ENCODE measurements around the gene PKNOX2. TPM values are rescaled to one million over a fixed set of nuclear protein-coding genes. Genes with fewer than 3 reads are reported as not detected.

Gene PKNOX2
- total RNA-seq, 2 donors from 2014 or later: 0.08 TPM; not detected in 1

DNA sequence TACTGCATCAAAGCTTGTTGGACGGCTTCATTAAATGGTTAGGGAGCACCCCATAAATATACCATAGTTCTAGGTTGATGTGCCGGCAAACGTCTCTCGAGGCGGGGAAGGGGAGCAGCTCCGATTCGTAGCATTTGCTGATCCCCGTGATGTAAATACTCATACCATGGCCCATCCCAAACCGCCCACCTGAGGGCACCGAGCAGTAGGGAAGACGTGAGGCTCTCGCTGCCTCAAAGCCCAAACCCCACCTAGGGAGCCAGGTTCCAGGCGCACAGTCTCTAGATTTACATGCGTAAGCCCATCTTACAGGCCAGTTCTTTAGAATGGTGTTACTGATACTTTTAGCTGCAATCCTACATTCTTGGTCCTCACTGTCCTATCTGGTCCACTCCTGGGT lies 207.5 kb downstream of the PKNOX2 start:
- ATAC-seq: no peak
- H3K36me3 Mint-ChIP-seq: no peaks in the 10 kb centered on the region
- H3K27ac Mint-ChIP-seq: no peak overlapping the region
- no peaks in the 10 kb centered on the region for H3K9me3 Mint-ChIP-seq
- no peak for DNase-seq (ENCODE audit: low spot score in 2 of 2)

DNA sequence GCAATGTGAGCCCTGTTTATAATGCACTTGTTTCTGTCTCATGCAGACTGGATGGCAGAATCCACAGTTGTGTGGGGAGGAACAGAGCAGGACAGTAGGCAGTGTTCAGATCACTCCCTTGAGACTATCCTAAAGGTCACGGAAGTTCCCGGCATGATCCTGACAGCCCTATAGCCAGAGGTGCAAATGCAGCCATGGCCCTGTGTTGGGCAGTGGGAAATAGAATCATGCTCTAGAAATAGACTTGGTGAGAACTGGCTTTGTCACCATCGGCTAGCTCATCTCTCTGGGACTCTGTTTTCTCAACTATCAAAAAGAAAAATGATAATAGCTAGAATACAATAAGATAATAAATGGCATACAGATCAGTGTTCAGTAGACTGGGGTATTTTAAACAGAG lies 208.4 kb downstream of the PKNOX2 start:
- H3K9me3 Mint-ChIP-seq: no peaks in the 10 kb centered on the region
- H3K36me3 Mint-ChIP-seq: no peaks in the 10 kb centered on the region
- ATAC-seq: no peak
- DNase-seq (ENCODE audit: low spot score in 2 of 2): no peak
- H3K27ac Mint-ChIP-seq: no peak overlapping the region

DNA sequence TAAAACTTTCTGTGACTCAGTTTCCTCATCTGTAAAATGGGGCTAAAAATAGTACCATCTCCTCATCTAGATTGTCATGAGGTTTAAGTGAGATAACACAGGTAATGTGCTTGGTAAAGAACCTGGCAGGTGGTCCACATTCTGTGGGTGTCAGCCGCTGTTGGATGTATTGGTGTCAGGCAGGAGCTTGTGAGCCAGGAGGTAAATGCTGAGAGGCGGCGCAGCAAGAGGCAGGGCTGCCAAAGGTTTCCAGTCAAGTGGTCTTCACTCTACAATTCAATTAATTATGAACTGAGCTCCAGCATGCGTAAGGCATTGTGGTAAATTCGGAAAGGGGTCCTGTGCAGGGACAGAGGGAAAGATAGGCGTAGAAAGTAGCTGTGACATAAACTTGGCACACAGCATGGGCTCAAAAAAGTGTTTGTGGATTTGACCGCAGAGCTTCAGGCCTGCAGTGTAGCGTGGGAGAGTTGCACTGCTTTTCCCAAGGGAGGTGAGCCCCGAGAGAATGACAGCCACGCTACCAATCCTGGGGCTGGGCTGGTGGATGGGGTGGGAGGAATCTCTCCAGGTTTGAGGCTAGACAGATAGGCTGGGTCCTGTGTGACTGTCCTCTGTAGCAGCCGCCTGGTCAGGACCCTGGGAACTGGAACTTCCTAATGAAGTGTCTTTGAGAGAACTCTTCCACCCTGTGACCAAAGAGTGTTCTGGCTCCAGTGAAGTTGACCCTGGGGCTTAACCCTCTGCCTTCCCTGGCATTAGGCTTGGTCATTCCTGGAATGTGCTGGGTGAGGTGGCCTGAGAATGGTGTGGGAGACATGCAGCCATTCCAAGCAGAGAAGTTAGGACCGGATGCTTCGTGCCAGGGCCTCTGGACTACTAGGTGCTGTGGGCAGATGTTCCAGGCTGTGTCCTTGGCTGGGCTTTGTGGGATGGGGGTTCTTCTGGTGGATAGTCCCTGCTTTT lies 209.2 kb downstream of the PKNOX2 start:
- Mint-ChIP-seq H3K27ac (no peak overlapping the region), H3K36me3 (no peaks in the 10 kb centered on the region), H3K9me3 (no peaks in the 10 kb centered on the region)
- ATAC-seq (no peak), DNase-seq (ENCODE audit: low spot score in 2 of 2) (no peak)

DNA sequence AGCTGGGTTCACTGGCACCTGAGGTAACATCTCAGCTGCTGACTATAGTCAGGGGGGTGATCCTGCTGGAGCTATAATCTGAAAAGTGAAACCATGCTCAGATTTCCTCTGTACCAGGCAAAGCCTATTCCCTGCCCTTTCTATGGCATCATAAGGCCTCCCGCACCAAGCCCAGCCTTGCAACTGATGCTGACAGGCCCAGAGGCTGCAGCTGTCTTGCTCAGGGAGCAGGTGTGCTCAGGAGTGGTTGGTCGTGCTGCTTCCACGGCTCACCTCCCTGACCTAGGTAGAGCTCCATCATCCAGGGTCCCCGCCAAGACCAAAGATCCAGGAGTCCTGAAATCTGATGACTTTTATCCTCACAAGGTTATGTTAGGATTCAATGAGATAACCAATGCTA lies 209.8 kb downstream of the PKNOX2 start:
- no peaks in the 10 kb centered on the region for H3K9me3 Mint-ChIP-seq
- no peak for DNase-seq (ENCODE audit: low spot score in 2 of 2)
- ATAC-seq: no peak
- no peaks in the 10 kb centered on the region for H3K36me3 Mint-ChIP-seq
- H3K27ac Mint-ChIP-seq: no peak overlapping the region

DNA sequence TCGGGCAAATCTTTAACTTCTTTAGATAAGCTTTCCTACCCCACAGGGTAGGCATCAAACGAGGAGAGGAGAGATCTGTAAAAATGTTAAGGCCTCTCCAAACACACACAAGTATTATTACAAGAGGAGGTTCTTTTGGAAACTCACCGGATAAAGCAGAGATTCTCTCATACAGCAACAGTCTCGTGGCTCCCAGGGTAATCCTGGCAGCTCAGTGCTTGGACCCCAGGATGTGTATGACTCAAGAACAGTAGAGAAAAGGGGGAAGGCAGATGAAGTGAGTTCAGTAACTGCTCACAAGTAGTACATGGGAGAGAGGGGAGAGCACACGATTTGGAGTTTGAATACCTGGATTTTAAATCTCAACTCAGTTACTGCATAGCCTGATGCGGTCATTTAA lies 210.6 kb downstream of the PKNOX2 start:
- H3K27ac Mint-ChIP-seq: no peak overlapping the region
- H3K36me3 Mint-ChIP-seq: no peaks in the 10 kb centered on the region
- no peak for DNase-seq (ENCODE audit: low spot score in 2 of 2)
- no peaks in the 10 kb centered on the region for H3K9me3 Mint-ChIP-seq
- no peak for ATAC-seq

DNA sequence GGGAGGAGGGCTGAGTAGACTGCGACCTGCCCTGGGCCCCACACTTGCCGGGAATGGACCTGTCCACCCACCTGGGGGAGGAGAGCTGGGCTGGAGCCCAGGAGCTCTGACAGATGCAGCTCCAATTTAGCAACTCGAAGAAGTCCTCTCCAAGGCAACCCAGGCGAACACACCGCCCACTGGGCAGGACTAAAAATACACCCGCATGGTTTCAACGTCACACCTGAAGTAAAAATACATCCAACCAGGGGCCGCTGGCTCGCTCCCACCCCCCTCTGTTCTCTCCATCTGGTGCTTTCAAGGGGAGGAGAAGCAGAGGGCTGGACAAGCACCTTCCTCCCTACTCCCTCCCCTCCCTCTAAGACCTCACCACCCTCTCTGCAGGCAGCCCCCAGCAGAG lies 211.6 kb downstream of the PKNOX2 start:
- H3K9me3 Mint-ChIP-seq: no peaks in the 10 kb centered on the region
- ATAC-seq (no peak), DNase-seq (ENCODE audit: low spot score in 2 of 2) (no peak)
- H3K36me3 Mint-ChIP-seq: no peaks in the 10 kb centered on the region
- H3K27ac Mint-ChIP-seq: peak overlapping the region in 1 of 2 donors; percentile 15

DNA sequence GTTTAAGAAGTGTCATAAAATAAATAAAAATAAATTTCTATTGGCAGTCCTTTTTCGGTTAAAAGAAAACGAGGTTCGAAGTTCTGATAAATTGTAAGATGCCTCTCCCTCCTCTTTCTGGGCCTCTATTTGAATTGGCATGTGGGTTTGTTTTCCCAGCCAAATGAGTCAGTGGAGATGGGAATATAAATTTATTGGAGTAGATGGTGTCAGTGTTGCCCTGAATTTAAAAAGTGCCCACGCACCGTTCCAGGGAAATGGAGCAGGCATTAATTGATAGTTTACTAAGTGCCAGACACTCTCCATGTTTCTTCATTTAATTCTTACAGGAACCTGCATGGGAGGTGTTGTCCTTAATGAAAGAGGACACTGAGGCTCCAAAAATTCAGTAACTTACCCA lies 212.3 kb downstream of the PKNOX2 start:
- no peak for DNase-seq (ENCODE audit: low spot score in 2 of 2)
- no peaks in the 10 kb centered on the region for H3K36me3 Mint-ChIP-seq
- H3K27ac Mint-ChIP-seq: peak overlapping the region in 1 of 2 donors; percentile 24
- no peak for ATAC-seq
- no peaks in the 10 kb centered on the region for H3K9me3 Mint-ChIP-seq

DNA sequence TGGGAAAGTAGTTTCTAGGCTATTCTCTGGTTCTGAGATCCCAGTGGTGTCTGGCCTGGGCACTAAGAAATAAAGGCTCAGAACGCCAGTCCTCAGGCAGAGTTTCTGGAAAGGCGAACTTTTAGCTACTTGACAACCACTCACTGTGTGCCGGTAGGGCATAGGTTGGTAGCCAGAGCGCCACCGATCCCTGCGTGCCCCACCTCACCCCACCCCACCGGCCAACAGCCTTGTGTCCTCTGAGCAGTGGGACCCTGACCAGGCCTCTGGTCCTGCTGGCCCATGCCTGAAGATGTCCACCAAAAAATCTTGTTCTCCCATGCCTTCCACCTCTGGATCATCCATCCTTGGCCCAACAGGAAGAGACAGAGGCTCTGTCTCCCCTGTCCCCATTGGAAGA lies 213.5 kb downstream of the PKNOX2 start:
- Mint-ChIP-seq H3K27ac (no peak overlapping the region), H3K36me3 (no peaks in the 10 kb centered on the region), H3K9me3 (no peaks in the 10 kb centered on the region)
- ATAC-seq (no peak), DNase-seq (ENCODE audit: low spot score in 2 of 2) (no peak)

DNA sequence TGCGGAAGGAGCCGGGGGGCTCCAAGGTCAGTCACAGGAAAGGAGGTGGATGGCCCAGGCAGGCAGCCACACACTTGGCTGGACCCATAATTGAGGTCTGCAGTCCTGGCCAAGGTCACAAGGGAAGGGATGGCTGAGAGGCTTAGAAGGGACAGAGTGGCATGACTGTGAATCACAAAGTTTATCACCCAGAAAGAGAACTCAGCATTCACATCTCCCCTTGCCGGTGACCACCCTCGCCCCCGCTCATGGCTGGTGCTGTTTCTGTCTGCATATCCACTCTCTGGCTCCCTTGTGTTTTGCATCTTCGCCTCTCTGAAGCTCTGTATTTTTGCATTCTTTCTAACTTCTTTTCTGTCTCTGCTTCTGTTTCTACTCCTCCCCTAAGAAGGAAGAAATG lies 214.0 kb downstream of the PKNOX2 start:
- no peak overlapping the region for H3K27ac Mint-ChIP-seq
- ATAC-seq (no peak), DNase-seq (ENCODE audit: low spot score in 2 of 2) (no peak)
- no peaks in the 10 kb centered on the region for H3K9me3 Mint-ChIP-seq
- H3K36me3 Mint-ChIP-seq: no peaks in the 10 kb centered on the region

DNA sequence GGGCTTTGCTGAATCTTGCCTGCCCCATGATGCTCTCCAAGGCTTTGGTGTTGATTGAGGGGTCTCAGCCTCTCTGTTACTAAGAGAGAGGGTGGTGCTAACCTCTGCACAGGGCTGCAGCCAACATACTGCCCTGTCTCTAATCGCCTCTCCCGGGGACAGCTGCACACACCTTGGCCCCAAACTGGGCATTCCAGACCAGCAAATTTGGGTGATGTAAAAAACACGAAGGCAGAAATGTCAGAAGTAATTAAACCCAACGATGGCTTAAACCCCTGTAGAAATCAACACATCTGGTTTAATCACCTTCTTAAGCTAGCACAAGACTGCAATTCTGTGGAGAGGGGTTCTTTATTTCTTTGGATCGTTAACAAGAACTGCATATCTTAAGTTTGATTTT lies 215.0 kb downstream of the PKNOX2 start:
- no peaks in the 10 kb centered on the region for H3K9me3 Mint-ChIP-seq
- ATAC-seq: no peak

DNA sequence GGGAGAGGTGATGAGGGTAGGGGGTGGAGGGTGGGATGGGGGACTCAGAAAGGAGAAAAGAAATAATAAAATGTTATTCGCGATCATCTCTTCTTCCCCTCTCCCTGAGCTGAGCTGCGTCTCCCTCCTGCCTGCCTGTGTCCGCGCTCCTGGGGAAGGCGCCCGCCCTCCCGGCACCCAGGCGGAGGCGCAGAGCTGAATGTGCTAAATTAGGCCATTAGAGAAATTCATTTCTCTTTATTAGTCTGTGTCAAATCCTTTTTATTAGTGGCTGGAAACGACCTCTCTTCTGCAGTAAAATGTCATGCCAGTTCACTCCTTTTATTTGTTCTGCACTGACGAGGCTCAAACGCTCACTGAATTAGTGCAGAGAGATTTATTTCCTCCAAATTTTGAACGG lies 215.4 kb downstream of the PKNOX2 start:
- no peak overlapping the region for H3K27ac Mint-ChIP-seq
- H3K9me3 Mint-ChIP-seq: no peaks in the 10 kb centered on the region
- DNase-seq (ENCODE audit: low spot score in 2 of 2): no peak
- no peak for ATAC-seq
- no peaks in the 10 kb centered on the region for H3K36me3 Mint-ChIP-seq

More for the DNA sequence above, 215.0 kb downstream of the PKNOX2 start:
- H3K27ac Mint-ChIP-seq: no peak overlapping the region
- no peak for DNase-seq (ENCODE audit: low spot score in 2 of 2)
- H3K36me3 Mint-ChIP-seq: no peaks in the 10 kb centered on the region

DNA sequence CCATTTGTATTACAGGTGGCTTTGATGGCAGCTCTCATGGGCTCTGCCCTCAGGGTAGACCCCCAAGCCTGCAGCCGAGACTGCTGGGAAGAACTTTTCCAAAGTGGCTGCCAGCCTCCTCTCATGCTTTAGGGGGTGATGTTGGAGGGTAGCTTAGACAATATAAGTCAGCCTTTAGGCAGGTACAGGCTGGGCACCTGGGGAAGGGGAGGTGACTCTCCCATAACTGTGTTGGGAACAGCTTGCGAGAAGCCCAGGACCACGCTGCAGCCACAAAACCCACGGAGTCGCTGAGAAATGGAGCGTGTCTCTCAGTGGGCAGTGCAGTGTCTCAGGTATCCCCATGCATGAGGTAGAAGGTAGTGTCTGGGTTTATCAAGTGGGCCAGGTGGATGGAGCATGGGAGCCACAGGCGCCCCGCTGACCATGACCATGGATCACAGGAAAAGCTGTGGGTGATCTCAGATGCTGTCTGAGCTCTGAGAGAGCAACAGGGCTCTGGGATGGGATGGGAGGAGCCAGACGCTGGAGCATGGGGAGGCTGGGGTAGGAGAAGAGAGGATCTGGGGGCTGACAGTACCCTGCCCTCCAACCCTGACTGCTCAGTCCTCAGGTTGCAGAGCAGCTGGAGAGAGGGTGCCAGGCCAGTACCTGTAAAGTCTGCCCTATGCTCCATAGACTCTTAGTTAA lies 216.3 kb downstream of the PKNOX2 start:
- Mint-ChIP-seq H3K9me3 (no peaks in the 10 kb centered on the region), H3K27ac (no peak overlapping the region), H3K36me3 (no peaks in the 10 kb centered on the region)
- DNase-seq (ENCODE audit: low spot score in 2 of 2) (no peak), ATAC-seq (no peak)

DNA sequence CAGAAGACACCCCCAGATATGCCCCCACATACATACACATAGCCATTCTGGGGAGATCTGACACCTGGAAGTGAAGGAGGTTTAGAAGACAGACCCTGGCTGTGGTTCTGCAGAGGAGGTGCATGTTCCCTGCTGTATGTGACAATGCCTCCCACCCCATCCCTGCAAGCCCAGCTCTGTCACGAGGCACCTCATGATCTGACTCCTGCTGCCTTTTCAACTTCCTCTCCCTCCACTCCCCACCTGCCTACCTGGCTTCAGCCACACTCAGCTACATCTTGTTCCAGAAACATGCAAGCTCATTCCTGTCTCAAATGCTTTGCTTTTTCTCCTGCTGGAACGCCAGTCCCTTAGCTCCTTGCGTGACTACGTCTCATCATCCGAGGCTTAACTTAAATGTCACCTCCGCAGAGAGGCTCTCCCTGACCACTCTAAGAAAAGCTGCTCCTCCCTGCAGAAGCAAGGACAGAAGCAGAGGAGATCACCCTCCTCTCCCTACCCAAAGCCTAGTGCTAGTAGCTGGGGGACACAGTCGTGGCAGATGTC lies 217.0 kb downstream of the PKNOX2 start:
- DNase-seq (ENCODE audit: low spot score in 2 of 2): no peak
- no peak for ATAC-seq
- Mint-ChIP-seq H3K27ac (peak overlapping the region in 1 of 2 donors; percentile 9), H3K9me3 (no peaks in the 10 kb centered on the region), H3K36me3 (no peaks in the 10 kb centered on the region)

DNA sequence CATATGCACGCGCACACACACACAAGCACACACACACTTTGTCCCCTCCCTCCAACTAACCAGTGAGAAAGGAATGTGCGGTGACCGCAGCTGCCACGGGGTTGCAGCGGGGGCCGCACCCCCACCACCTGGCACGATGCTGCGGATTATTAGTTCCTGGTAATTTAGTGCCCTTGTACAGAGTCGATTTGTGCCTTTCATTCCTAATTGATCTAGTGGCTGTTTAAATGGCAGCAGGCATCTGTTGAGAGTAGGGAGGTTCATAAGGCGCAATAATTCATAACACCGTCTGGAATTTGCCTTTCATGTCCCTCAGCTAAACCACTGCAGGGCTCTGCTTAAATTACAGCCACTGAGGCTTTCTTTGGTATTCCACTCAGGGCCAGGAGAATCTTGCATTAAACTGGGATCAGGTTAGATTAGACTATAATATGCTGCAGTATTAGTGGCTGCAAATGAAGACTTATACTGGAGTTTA lies 217.8 kb downstream of the PKNOX2 start:
- no peak overlapping the region for H3K27ac Mint-ChIP-seq
- H3K36me3 Mint-ChIP-seq: no peaks in the 10 kb centered on the region
- no peaks in the 10 kb centered on the region for H3K9me3 Mint-ChIP-seq
- no peak for ATAC-seq
- no peak for DNase-seq (ENCODE audit: low spot score in 2 of 2)

DNA sequence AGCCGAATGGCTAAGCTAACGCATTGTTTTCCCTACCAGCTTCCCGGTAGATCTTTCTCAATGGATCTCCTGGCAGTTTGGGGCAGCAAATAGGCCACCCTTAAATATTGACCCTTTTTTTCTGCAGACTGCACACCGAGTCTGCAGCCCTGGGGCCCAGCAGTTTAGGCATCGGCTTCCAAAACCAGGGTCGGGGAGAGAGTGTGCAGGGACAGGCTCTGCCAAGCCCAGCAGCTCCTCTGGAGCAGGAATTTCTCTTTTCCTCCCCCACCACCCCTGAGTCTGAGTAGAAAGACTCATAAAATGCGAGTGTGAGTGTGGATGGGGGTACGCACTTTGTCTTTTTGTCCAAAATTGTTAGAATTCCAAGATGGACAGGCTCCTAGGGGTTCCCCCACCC lies 218.3 kb downstream of the PKNOX2 start:
- Mint-ChIP-seq H3K9me3 (no peaks in the 10 kb centered on the region), H3K27ac (no peak overlapping the region), H3K36me3 (no peaks in the 10 kb centered on the region)
- DNase-seq (ENCODE audit: low spot score in 2 of 2): no peak
- no peak for ATAC-seq

DNA sequence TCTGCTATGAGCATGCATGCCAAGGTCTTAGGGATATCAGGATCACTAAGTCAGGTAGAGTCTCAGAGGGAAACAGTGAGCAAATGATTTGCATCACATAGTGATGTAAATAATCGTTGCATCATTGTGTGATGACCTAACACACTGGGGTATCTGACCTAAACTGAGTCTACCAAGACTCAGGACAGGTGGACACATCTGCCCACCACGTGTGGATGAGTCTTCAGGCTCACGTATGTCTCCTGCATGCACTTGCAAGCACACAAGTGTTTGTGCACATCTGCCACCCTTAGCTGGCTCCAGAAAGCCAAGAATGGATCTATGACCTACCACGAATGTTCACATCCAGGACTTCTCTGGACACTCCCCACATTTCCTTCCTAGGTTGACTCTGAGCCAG lies 220.3 kb downstream of the PKNOX2 start:
- ATAC-seq (no peak), DNase-seq (ENCODE audit: low spot score in 2 of 2) (no peak)
- H3K9me3 Mint-ChIP-seq: no peaks in the 10 kb centered on the region
- H3K27ac Mint-ChIP-seq: no peak overlapping the region
- H3K36me3 Mint-ChIP-seq: no peaks in the 10 kb centered on the region

DNA sequence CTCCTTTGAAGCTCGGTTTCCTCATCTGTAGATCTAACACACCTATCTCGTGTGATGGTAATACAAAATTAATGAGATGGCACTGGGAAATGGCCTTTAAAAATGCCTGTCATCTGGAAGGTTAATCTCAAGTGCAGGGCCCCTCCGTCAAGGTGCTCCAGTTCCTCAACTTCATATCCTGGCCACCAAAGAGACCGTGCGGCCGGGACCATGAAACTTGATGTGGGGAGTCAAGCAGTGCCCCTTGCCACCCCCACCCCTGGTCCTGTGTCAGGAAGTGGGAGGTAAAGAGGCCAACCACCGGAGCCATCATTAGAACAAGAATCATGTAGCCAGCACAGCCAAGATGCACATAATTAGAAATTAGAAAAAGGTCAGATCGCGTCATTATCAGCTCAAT lies 223.3 kb downstream of the PKNOX2 start:
- DNase-seq (ENCODE audit: low spot score in 2 of 2): no peak
- H3K36me3 Mint-ChIP-seq: no peaks in the 10 kb centered on the region
- H3K9me3 Mint-ChIP-seq: no peaks in the 10 kb centered on the region
- no peak for ATAC-seq
- H3K27ac Mint-ChIP-seq: peak overlapping the region in 1 of 2 donors; percentile 67
